PC-9 (cell line): ENCODE results near the gene PTCD3. TPM values are rescaled to one million over a fixed set of nuclear protein-coding genes. Genes with fewer than 3 reads are reported as not detected.

Experiments used
- Bru-seq: library from RNA; stranded (reverse); fragments of 400-500 nt; gene quantifications from one replicate; lab custom pipeline; 2021; lab: Mats Ljungman, UMichigan
- BruChase-seq, 2 experiments: library from RNA; stranded (reverse); fragments of 400-500 nt; gene quantifications; one replicate each; lab custom pipeline; 2021; lab: Mats Ljungman, UMichigan
- BruUV-seq: library from RNA; stranded (reverse); fragments of 400-500 nt; replicated peaks from 2 replicates; lab custom pipeline; 2021; lab: Mats Ljungman, UMichigan
- CTCF ChIA-PET: fragments of 300-600 bp; sonication (Branson Sonifier 250); formaldehyde crosslinking; loops from one replicate; lab custom pipeline; 2022; ENCODE audit warnings: antibody characterized with exemption; lab: Charles Lee
- POLR2A ChIA-PET: fragments of 300-600 bp; sonication (Branson Sonifier 250); formaldehyde crosslinking; loops from one replicate; lab custom pipeline; 2022; ENCODE audit warnings: antibody characterized with exemption; ENCODE audit not compliant: unreplicated experiment; lab: Charles Lee
- DNase-seq, 2 experiments: peaks; one replicate each; pipeline versions ENCODE4 v3.0.0 to v3.0.0-alpha.2; 2015 to 2022; ENCODE audit warnings: mixed read lengths in 1 of 2
- H2AFZ ChIP-seq: fragments of 200-600 bp; sonication (generic); 2 replicates; pipeline ENCODE4 v1.8.1; 2017; ENCODE audit warnings: antibody characterized with exemption
- H3F3A ChIP-seq: fragments of 200-600 bp; sonication (generic); 2 replicates; pipeline ENCODE4 v1.8.1; 2017; ENCODE audit warnings: antibody characterized with exemption, mild to moderate bottlenecking, low read depth; ENCODE audit not compliant: insufficient read depth
- H3K27ac ChIP-seq: fragments of 200-600 bp; sonication (generic); 2 replicates; pipeline ENCODE4 v1.6.1; 2016; ENCODE audit warnings: mixed run types
- H3K27me3 ChIP-seq: fragments of 200-600 bp; sonication (generic); 2 replicates; pipeline ENCODE4 v1.6.1; 2016; ENCODE audit warnings: low read depth, mixed run types; ENCODE audit not compliant: insufficient read depth
- H3K36me3 ChIP-seq: fragments of 200-600 bp; sonication (generic); 2 replicates; pipeline ENCODE4 v1.6.1; 2016; ENCODE audit warnings: low read depth, mixed run types
- H3K4me1 ChIP-seq: fragments of 200-600 bp; sonication (generic); replicated peaks from 2 replicates; pipeline ENCODE4 v1.6.1; 2016; ENCODE audit warnings: mixed run types; ENCODE audit not compliant: insufficient read depth
- H3K4me2 ChIP-seq: fragments of 200-600 bp; sonication (generic); 2 replicates; pipeline ENCODE4 v1.6.1; 2017; ENCODE audit warnings: mixed run types
- H3K4me3 ChIP-seq: fragments of 200-600 bp; sonication (generic); 2 replicates; pipeline ENCODE4 v1.6.1; 2016; ENCODE audit warnings: mixed run types
- H3K79me2 ChIP-seq: fragments of 200-600 bp; sonication (generic); 2 replicates; pipeline ENCODE4 v1.6.1; 2017; ENCODE audit warnings: low read depth, mixed run types
- H3K9me2 ChIP-seq: fragments of 200-600 bp; sonication (generic); 2 replicates; pipeline ENCODE4 v1.8.1; 2017; ENCODE audit warnings: mild to moderate bottlenecking; ENCODE audit not compliant: insufficient read depth
- H3K9me3 ChIP-seq: fragments of 200-600 bp; sonication (generic); 2 replicates; pipeline ENCODE4 v1.8.1; 2016; ENCODE audit warnings: low read depth; ENCODE audit not compliant: insufficient read depth
- H4K20me1 ChIP-seq: fragments of 200-600 bp; sonication (generic); 2 replicates; pipeline ENCODE4 v1.8.1; 2017; ENCODE audit not compliant: insufficient read depth
- EZH2 ChIP-seq: fragments of 200-600 bp; sonication (generic); IDR thresholded peaks from 2 replicates; pipeline ENCODE4 v1.8.0; 2017; ENCODE audit warnings: antibody characterized with exemption, low read depth
- intact Hi-C: fragments of 100-400 bp; cut with micrococcal nuclease; formaldehyde crosslinking; loops from one replicate; pipeline ENCODE4 v1.10.0; 2022; ENCODE audit not compliant: unreplicated experiment
- long read RNA-seq: library from polyadenylated mRNA; stranded (forward); transcript quantifications from one replicate; pipeline ENCODE4 v2.0.0, GENCODE V29; 2022
- total RNA-seq: library from RNA; stranded (reverse); gene quantifications from 2 replicates; pipeline ENCODE4 v1.2.3, GENCODE V29; 2021
- TF ChIP-seq, protein P1 (sequence below): fragments of 200-600 bp; sonication (generic); conservative IDR thresholded peaks from 2 replicates; pipeline ENCODE4 v1.6.1; 2017; ENCODE audit warnings: mixed run types, antibody characterized with exemption, mild to moderate bottlenecking, moderate library complexity

PTCD3 gene
- total RNA-seq (64.5 and 82.7 TPM in 2 replicates), Bru-seq, nascent RNA (percentile 89 among the genes with signal in this experiment), BruChase-seq, experiment 1, labeled RNA remaining after a 2-hour chase (percentile 92 among the genes with signal in this experiment), BruChase-seq, experiment 2, labeled RNA remaining after a 6-hour chase (percentile 86 among the genes with signal in this experiment)
- long read RNA-seq, full-length matches to known transcripts = 51 of 77 reads
- long read RNA-seq, partial matches to known transcripts = 6 of 77 reads
- long read RNA-seq, other reads (novel, unspliced or antisense) = 20 of 77 reads

DNA sequence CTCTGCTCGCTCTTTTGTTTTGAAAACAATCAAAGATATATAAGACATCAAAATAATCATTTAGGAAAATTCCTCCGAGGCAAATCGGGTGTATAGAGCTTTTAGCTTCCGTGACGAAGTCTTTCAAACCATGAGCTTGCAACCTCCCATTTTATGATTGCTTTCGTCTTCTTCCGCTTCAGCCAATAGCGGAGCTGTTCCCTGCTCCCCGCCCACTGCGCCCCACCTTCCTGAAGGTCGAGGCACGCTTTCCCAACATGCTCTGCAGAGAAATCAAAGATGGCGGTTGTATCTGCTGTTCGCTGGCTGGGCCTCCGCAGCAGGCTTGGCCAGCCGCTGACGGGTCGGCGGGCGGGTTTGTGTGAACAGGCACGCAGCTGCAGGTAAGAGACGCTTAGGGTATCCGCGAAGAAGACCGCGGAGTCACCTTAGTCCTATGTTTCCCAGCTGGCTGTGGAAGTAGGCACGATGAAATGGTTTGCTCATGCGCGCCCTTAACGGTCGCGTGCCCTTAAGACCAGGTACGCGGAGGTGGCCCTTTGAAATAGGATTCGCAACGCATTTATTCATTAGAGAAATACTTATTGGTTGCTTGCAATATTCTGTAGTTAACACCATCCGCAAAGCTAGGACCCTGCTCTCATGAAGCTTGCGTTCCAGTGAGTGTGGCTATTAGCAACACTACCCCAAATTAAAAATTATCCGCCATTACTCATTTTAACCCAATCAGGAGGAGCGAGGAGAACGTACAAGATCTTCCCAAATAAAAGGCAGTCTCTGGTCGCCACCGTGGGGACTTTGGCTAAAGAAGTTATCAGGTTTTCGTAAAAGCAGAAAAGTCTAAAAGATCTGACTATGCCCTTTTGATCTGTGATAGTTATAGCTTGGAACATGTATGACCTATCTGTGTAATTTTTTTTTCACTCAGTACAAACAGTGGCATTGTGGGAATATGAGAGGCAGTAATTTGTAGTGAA is at the start of gene PTCD3:
PTCD3 (plus strand) TSS at position 267 of the 977 bp plus-strand sequence; CDS start at position 280, 13 bp downstream.
- peak within 1 kb of the TSS; percentile 58 for H3K27ac ChIP-seq
- peaks cover 7% of the 10 kb centered on the region; the same call in 1 of the 2 replicates for H3F3A ChIP-seq
- intact Hi-C loops = no loop called here
- peaks cover 69% of the 10 kb centered on the region for H3K79me2 ChIP-seq
- POLR2A ChIA-PET = interaction anchor here (0.5 to 0.6 kb wide), 6 partner anchors 11 to 945 kb away, joined by 3 to 6 read pairs (median 4); partner anchors contain the start of gene KDM3A
- H4K20me1 ChIP-seq = peaks cover 31% of the 10 kb centered on the region; the same call in 1 of the 2 replicates
- H2AFZ ChIP-seq = peak within 1 kb of the TSS; percentile 96
- H3K4me3 ChIP-seq = peak within 1 kb of the TSS; percentile 94
- CTCF ChIA-PET = interaction anchor here (0.5 to 1.7 kb wide), 3 partner anchors 181 to 364 kb away, joined by 3 to 19 read pairs (median 5); no protein-coding TSS in a partner anchor
- peak; percentile 88 to 91 for DNase-seq
- no peaks in the 10 kb centered on the region for H3K9me3 ChIP-seq
- no TSS peak for BruUV-seq
- no peaks in the 10 kb centered on the region for H3K27me3 ChIP-seq
- no peak for TF ChIP-seq EZH2
- TF ChIP-seq, protein P1, sequence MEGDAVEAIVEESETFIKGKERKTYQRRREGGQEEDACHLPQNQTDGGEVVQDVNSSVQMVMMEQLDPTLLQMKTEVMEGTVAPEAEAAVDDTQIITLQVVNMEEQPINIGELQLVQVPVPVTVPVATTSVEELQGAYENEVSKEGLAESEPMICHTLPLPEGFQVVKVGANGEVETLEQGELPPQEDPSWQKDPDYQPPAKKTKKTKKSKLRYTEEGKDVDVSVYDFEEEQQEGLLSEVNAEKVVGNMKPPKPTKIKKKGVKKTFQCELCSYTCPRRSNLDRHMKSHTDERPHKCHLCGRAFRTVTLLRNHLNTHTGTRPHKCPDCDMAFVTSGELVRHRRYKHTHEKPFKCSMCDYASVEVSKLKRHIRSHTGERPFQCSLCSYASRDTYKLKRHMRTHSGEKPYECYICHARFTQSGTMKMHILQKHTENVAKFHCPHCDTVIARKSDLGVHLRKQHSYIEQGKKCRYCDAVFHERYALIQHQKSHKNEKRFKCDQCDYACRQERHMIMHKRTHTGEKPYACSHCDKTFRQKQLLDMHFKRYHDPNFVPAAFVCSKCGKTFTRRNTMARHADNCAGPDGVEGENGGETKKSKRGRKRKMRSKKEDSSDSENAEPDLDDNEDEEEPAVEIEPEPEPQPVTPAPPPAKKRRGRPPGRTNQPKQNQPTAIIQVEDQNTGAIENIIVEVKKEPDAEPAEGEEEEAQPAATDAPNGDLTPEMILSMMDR = no peak
- peaks cover 13% of the 10 kb centered on the region for H3K36me3 ChIP-seq
- H3K4me1 ChIP-seq = peaks cover 27% of the 10 kb centered on the region
- H3K9me2 ChIP-seq = no peaks in the 10 kb centered on the region
- peak within 1 kb of the TSS; percentile 92 for H3K4me2 ChIP-seq

DNA sequence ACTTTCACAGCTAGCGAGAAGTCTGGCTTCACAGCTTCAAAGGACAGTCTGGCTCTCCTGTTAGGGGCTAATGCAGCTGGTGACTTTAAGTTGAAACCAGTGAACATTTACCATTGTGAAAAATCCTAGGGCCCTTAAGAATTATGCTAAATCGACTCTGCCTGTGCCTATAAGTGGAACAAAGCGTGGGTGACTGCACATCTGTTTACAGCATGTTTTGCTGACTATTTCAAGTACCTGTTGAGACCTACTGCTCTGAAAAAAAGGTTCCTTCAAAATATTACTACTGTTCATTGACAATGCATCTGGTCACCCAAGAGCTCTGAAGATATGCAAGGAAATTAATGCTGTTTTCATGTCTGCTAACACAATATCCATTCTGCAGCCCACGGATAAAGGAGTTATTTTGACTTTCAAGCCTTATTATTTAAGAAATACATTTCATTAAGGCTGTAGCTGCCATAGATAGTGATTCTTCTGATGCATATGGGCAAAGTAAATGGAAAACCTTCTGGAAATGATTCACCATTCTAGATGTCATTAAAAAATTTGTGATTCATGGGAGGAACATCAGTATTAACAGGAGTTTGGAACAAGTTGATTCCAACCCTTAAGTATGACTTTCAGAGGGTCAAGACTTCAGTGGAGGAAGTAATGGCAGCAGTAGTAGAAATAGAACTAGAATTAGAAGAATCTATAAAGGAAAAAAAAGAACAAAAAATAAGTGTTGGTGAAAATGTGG is 49.3 kb upstream of the PTCD3 start:
- peaks cover 15% of the 10 kb centered on the region for H3F3A ChIP-seq
- no peak overlapping the region for H2AFZ ChIP-seq
- H4K20me1 ChIP-seq = no peaks in the 10 kb centered on the region
- H3K9me2 ChIP-seq = no peaks in the 10 kb centered on the region
- ChIA-PET POLR2A (no interaction called here), CTCF (interaction anchor here (0.6 to 1.1 kb wide), 2 partner anchors 168 to 242 kb away, joined by 5 to 7 read pairs; partner anchors contain the start of gene ST3GAL5)
- 0 out of 2 replicates have a peak, but pooled peaks cover 11% of the 10 kb centered on the region for H3K79me2 ChIP-seq
- TF ChIP-seq EZH2 = no peak
- TF ChIP-seq, protein P1 = no peak
- H3K4me3 ChIP-seq = no peak overlapping the region
- H3K27ac ChIP-seq = no peak overlapping the region
- BruUV-seq = no TSS peak
- no peak for DNase-seq
- H3K9me3 ChIP-seq = no peaks in the 10 kb centered on the region
- no peak overlapping the region for H3K4me2 ChIP-seq
- H3K4me1 ChIP-seq = peaks cover 19% of the 10 kb centered on the region
- no peaks in the 10 kb centered on the region for H3K27me3 ChIP-seq
- intact Hi-C loops = no loop called here
- H3K36me3 ChIP-seq = peaks cover 24% of the 10 kb centered on the region
